DND-41 (cell line): ENCODE results near the gene IL18RAP.

Experiments
- ATAC-seq: fragments of 200-7000 bp; cut with Tn5 transposase; 3 replicates; pipeline ENCODE4 v1.9.1; 2021; ENCODE audit warnings: low read depth; ENCODE audit not compliant: insufficient read depth
- DNase-seq: peaks from one replicate; pipeline ENCODE4 v3.0.0-alpha.2; 2020
- H2AFZ ChIP-seq: 2 replicates; pipeline ENCODE4 v1.6.0; 2012; ENCODE audit warnings: low read depth, low read length
- H3K27ac ChIP-seq: 2 replicates; pipeline ENCODE4 v1.5.1; 2012; ENCODE audit warnings: low read length, inconsistent platforms
- H3K27me3 ChIP-seq: fragments of 200-600 bp; sonication (generic); 2 replicates; pipeline ENCODE4 v1.6.0; 2012; ENCODE audit warnings: low read length, mild to moderate bottlenecking, inconsistent platforms; ENCODE audit not compliant: insufficient read depth, poor library complexity
- H3K36me3 ChIP-seq: 2 replicates; pipeline ENCODE4 v1.5.1; 2012; ENCODE audit warnings: low read length, inconsistent platforms; ENCODE audit not compliant: insufficient read depth
- H3K4me1 ChIP-seq: 2 replicates; pipeline ENCODE4 v1.5.1; 2012; ENCODE audit warnings: mild to moderate bottlenecking, low read length; ENCODE audit not compliant: insufficient read depth
- H3K4me2 ChIP-seq: 2 replicates; pipeline ENCODE4 v1.6.0; 2012; ENCODE audit warnings: mild to moderate bottlenecking, moderate library complexity, low read length, inconsistent platforms; ENCODE audit not compliant: insufficient read depth
- H3K4me3 ChIP-seq, 2 experiments: fragments of 200-600 bp in 1 of 2; shearing (Covaris generic) in 1 of 2; 2 replicates each; pipeline ENCODE4 v1.5.1; 2012 to 2016; ENCODE audit warnings: inconsistent platforms in 2 of 2, low read length in 2 of 2, mild to moderate bottlenecking in 2 of 2, low read depth in 1 of 2, moderate library complexity in 1 of 2
- H3K79me2 ChIP-seq: 2 replicates; pipeline ENCODE4 v1.6.0; 2012; ENCODE audit warnings: low read length, inconsistent platforms; ENCODE audit not compliant: insufficient read depth
- H3K9ac ChIP-seq: 2 replicates; pipeline ENCODE4 v1.6.0; 2012; ENCODE audit warnings: low read depth, mild to moderate bottlenecking, inconsistent platforms, low read length, moderate library complexity
- H3K9me3 ChIP-seq: 2 replicates; pipeline ENCODE4 v1.5.1; 2012; ENCODE audit warnings: low read length, moderate library complexity, mild to moderate bottlenecking, inconsistent platforms; ENCODE audit not compliant: insufficient read depth, severe bottlenecking
- H4K20me1 ChIP-seq: 2 replicates; pipeline ENCODE4 v1.6.0; 2012; ENCODE audit warnings: low read length; ENCODE audit not compliant: insufficient read depth
- CTCF ChIP-seq: IDR thresholded peaks from 2 replicates; pipeline ENCODE4 v1.5.1; 2012; ENCODE audit warnings: borderline replicate concordance, low read length, moderate library complexity, mild to moderate bottlenecking; ENCODE audit not compliant: poor library complexity, severe bottlenecking; ENCODE audit errors: extremely low read depth
- EZH2 ChIP-seq: IDR thresholded peaks from 3 replicates; pipeline ENCODE4 v1.6.1; 2012; ENCODE audit warnings: borderline replicate concordance, low read depth, mild to moderate bottlenecking, moderate library complexity, low read length, inconsistent platforms; ENCODE audit not compliant: severe bottlenecking

IL18RAP gene

GRCh38 chr2:102442967-102443828 is 20.2 kb downstream of the IL18RAP start:
- Histone ChIP-seq H3K79me2 (no peaks in the 10 kb centered on the region), H3K4me1 (no peaks in the 10 kb centered on the region), H3K36me3 (no peaks in the 10 kb centered on the region), H3K27me3 (peaks cover 12% of the 10 kb centered on the region), H3K4me3 (no peak overlapping the region), H3K9me3 (no peaks in the 10 kb centered on the region), H3K4me2 (no peak overlapping the region), H4K20me1 (no peaks in the 10 kb centered on the region), H2AFZ (no peak overlapping the region), H3K27ac (no peak overlapping the region), H3K9ac (no peak overlapping the region)
- TF ChIP-seq CTCF = peak; percentile 71
- no peak for TF ChIP-seq EZH2
- DNase-seq = peak; percentile 17
- peak; percentile 63 for ATAC-seq

- Histone ChIP-seq H3K4me3 (no peak overlapping the region), H3K4me2 (no peak overlapping the region), H4K20me1 (no peaks in the 10 kb centered on the region), H3K27me3 (peaks cover 12% of the 10 kb centered on the region), H2AFZ (no peak overlapping the region), H3K9me3 (no peaks in the 10 kb centered on the region), H3K9ac (no peak overlapping the region), H3K36me3 (no peaks in the 10 kb centered on the region), H3K79me2 (no peaks in the 10 kb centered on the region), H3K27ac (no peak overlapping the region), H3K4me1 (no peaks in the 10 kb centered on the region)
- TF ChIP-seq EZH2 (no peak), CTCF (no peak)
- no peak for DNase-seq
- ATAC-seq = no peak
These were observed 21.3 kb downstream of the IL18RAP start for GRCh38 chr2:102444233-102444632.

- Histone ChIP-seq H3K36me3 (no peaks in the 10 kb centered on the region), H4K20me1 (no peaks in the 10 kb centered on the region), H3K79me2 (no peaks in the 10 kb centered on the region), H3K4me2 (no peak overlapping the region), H3K4me1 (no peaks in the 10 kb centered on the region), H2AFZ (no peak overlapping the region), H3K27me3 (peaks cover 7% of the 10 kb centered on the region), H3K27ac (no peak overlapping the region), H3K9me3 (no peaks in the 10 kb centered on the region), H3K9ac (no peak overlapping the region), H3K4me3 (no peak overlapping the region)
- TF ChIP-seq EZH2 (no peak), CTCF (no peak)
- ATAC-seq (no peak), DNase-seq (no peak)
These were observed 24.0 kb downstream of the IL18RAP start for GRCh38 chr2:102446936-102447335.
